Measurements from ENCODE around the gene DGAT2. TPM values are rescaled to one million over a fixed set of nuclear protein-coding genes. Genes with fewer than 3 reads are reported as not detected.

DGAT2 gene
- polyA plus RNA-seq, 1 donor from 2014 or later = 2.7 TPM

- Histone ChIP-seq H3K27ac (ENCODE audit: low read length) (no peak overlapping the region), H3K4me3 (ENCODE audit: low read length) (no peak overlapping the region), H3K27me3 (ENCODE audit: insufficient read depth, low read depth, low read length) (no peaks in the 10 kb centered on the region), H3K36me3 (ENCODE audit: insufficient read depth, low read length) (no peaks in the 10 kb centered on the region), H3K9ac (ENCODE audit: low read length) (no peak overlapping the region), H3K4me2 (ENCODE audit: low read length) (no peak overlapping the region), H3K79me2 (replicated peaks; ENCODE audit: insufficient read depth, low read length) (no peaks in the 10 kb centered on the region), H3F3A (ENCODE audit: insufficient read depth, low read length, poor library complexity, severe bottlenecking) (no peaks in the 10 kb centered on the region), H3K9me3 (ENCODE audit: low read length) (no peaks in the 10 kb centered on the region), H4K20me1 (ENCODE audit: insufficient read depth) (no peaks in the 10 kb centered on the region), H2AFZ (ENCODE audit: low read depth, low read length) (no peak overlapping the region), H3K9me2 (ENCODE audit: insufficient read depth, low read length) (no peaks in the 10 kb centered on the region)
- TF ChIP-seq REST (IDR thresholded peaks at IDR 0.05; ENCODE audit: borderline replicate concordance) (no peak), MXI1 (conservative IDR thresholded peaks at IDR 0.05; ENCODE audit: poor library complexity, severe bottlenecking) (no peak), SMC3 (conservative IDR thresholded peaks at IDR 0.05; ENCODE audit: poor library complexity) (no peak), POLR2AphosphoS5 (IDR thresholded peaks at IDR 0.05) (no peak), EP300 (conservative IDR thresholded peaks at IDR 0.05; ENCODE audit: poor library complexity, severe bottlenecking) (no peak), RAD21 (conservative IDR thresholded peaks at IDR 0.05) (no peak), TAF1 (IDR thresholded peaks at IDR 0.05; ENCODE audit: low read depth) (no peak), EZH2 (IDR thresholded peaks at IDR 0.05; ENCODE audit: borderline replicate concordance, insufficient read depth, low read length, poor library complexity, severe bottlenecking) (no peak)
- TF ChIP-seq, protein P1, sequence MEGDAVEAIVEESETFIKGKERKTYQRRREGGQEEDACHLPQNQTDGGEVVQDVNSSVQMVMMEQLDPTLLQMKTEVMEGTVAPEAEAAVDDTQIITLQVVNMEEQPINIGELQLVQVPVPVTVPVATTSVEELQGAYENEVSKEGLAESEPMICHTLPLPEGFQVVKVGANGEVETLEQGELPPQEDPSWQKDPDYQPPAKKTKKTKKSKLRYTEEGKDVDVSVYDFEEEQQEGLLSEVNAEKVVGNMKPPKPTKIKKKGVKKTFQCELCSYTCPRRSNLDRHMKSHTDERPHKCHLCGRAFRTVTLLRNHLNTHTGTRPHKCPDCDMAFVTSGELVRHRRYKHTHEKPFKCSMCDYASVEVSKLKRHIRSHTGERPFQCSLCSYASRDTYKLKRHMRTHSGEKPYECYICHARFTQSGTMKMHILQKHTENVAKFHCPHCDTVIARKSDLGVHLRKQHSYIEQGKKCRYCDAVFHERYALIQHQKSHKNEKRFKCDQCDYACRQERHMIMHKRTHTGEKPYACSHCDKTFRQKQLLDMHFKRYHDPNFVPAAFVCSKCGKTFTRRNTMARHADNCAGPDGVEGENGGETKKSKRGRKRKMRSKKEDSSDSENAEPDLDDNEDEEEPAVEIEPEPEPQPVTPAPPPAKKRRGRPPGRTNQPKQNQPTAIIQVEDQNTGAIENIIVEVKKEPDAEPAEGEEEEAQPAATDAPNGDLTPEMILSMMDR (IDR thresholded peaks at IDR 0.05; ENCODE audit: poor library complexity, severe bottlenecking) = no peak
Observed at GRCh38 chr11:75743711-75744563, 24.6 kb upstream of the DGAT2 start.

DNA sequence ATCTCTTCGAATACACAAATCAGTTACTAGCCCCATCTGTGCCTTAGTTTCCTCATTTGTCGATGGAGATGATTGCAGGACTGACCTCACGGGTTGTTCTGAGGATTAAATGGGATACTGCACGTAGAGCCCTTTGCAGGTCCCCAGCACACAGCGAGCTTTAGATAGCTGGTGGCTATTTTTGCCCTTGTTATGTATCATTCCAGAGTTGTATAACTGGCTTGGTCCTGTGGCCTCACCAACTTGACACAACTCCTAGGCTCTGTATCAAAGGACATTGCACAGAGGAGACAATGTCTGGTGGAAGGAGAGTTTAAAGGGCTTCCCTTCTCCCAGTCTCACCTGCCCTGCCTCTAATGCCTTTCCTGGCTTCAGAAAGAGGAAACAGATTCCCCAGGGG is 22.8 kb upstream of the DGAT2 start:
- H3K79me2 ChIP-seq (replicated peaks; ENCODE audit: insufficient read depth, low read length) = no peaks in the 10 kb centered on the region
- no peaks in the 10 kb centered on the region for H3F3A ChIP-seq (ENCODE audit: insufficient read depth, low read length, poor library complexity, severe bottlenecking)
- no peaks in the 10 kb centered on the region for H3K9me3 ChIP-seq (ENCODE audit: low read length)
- H3K36me3 ChIP-seq (ENCODE audit: insufficient read depth, low read length) = no peaks in the 10 kb centered on the region
- no peaks in the 10 kb centered on the region for H4K20me1 ChIP-seq (ENCODE audit: insufficient read depth)
- no peak overlapping the region for H3K4me2 ChIP-seq (ENCODE audit: low read length)
- TF ChIP-seq EZH2 (IDR thresholded peaks at IDR 0.05; ENCODE audit: borderline replicate concordance, insufficient read depth, low read length, poor library complexity, severe bottlenecking) (no peak), REST (IDR thresholded peaks at IDR 0.05; ENCODE audit: borderline replicate concordance) (no peak), RAD21 (conservative IDR thresholded peaks at IDR 0.05) (no peak), TAF1 (IDR thresholded peaks at IDR 0.05; ENCODE audit: low read depth) (no peak), MXI1 (conservative IDR thresholded peaks at IDR 0.05; ENCODE audit: poor library complexity, severe bottlenecking) (no peak), POLR2AphosphoS5 (IDR thresholded peaks at IDR 0.05) (no peak), SMC3 (conservative IDR thresholded peaks at IDR 0.05; ENCODE audit: poor library complexity) (no peak), EP300 (conservative IDR thresholded peaks at IDR 0.05; ENCODE audit: poor library complexity, severe bottlenecking) (no peak)
- TF ChIP-seq, protein P1 (IDR thresholded peaks at IDR 0.05; ENCODE audit: poor library complexity, severe bottlenecking) = no peak
- no peaks in the 10 kb centered on the region for H3K27me3 ChIP-seq (ENCODE audit: insufficient read depth, low read depth, low read length)
- no peaks in the 10 kb centered on the region for H3K9me2 ChIP-seq (ENCODE audit: insufficient read depth, low read length)
- no peak overlapping the region for H2AFZ ChIP-seq (ENCODE audit: low read depth, low read length)
- H3K27ac ChIP-seq (ENCODE audit: low read length) = no peak overlapping the region
- no peak overlapping the region for H3K9ac ChIP-seq (ENCODE audit: low read length)
- H3K4me3 ChIP-seq (ENCODE audit: low read length) = no peak overlapping the region

Data from neural cell (in vitro differentiated cells).